Activated naive CD4-positive, alpha-beta T cell treated with anti-CD3 and anti-CD28 coated beads for 36 hours (primary cell): ENCODE measurements around the gene MRPS2. TPM values are rescaled to one million over a fixed set of nuclear protein-coding genes. Genes with fewer than 3 reads are reported as not detected.
A peak's percentile ranks its signal among the peaks of the same experiment; 100 is the strongest.

Experiments
- CTCF ChIA-PET: fragments of 350-600 bp; sonication (Branson Sonifier 250); formaldehyde crosslinking; loops from one replicate; lab custom pipeline; 2021; ENCODE audit warnings: antibody characterized with exemption; lab: Charles Lee
- DNase-seq: peaks from one replicate; pipeline ENCODE4 v3.0.0-alpha.2; 2020
- H3K27ac Mint-ChIP-seq: one replicate; pipeline ENCODE4 v1.8.0; 2021; ENCODE audit warnings: mild to moderate bottlenecking, mixed read lengths
- H3K27me3 Mint-ChIP-seq: one replicate; pipeline ENCODE4 v1.8.0; 2021; ENCODE audit warnings: low read depth, mixed read lengths
- H3K36me3 Mint-ChIP-seq: one replicate; pipeline ENCODE4 v1.8.0; 2021; ENCODE audit warnings: low read depth, mixed read lengths
- H3K4me1 Mint-ChIP-seq: one replicate; pipeline ENCODE4 v1.8.0; 2021; ENCODE audit warnings: low read depth, mixed read lengths
- H3K4me3 Mint-ChIP-seq: one replicate; pipeline ENCODE4 v1.8.0; 2021; ENCODE audit warnings: mild to moderate bottlenecking, moderate library complexity, mixed read lengths
- H3K9me3 Mint-ChIP-seq: one replicate; pipeline ENCODE4 v1.8.0; 2021; ENCODE audit warnings: mixed read lengths
- intact Hi-C: fragments of 100-400 bp; cut with micrococcal nuclease; formaldehyde crosslinking; loops from one replicate; pipeline ENCODE4 v1.15.1; 2023
- total RNA-seq, 2 experiments: library from RNA; stranded (reverse); gene quantifications; one replicate each; pipeline ENCODE4 v1.2.3, GENCODE V29; 2021

Gene MRPS2
- total RNA-seq, 2 experiments from 2014 or later, result 36.9 to 40.7 TPM

DNA sequence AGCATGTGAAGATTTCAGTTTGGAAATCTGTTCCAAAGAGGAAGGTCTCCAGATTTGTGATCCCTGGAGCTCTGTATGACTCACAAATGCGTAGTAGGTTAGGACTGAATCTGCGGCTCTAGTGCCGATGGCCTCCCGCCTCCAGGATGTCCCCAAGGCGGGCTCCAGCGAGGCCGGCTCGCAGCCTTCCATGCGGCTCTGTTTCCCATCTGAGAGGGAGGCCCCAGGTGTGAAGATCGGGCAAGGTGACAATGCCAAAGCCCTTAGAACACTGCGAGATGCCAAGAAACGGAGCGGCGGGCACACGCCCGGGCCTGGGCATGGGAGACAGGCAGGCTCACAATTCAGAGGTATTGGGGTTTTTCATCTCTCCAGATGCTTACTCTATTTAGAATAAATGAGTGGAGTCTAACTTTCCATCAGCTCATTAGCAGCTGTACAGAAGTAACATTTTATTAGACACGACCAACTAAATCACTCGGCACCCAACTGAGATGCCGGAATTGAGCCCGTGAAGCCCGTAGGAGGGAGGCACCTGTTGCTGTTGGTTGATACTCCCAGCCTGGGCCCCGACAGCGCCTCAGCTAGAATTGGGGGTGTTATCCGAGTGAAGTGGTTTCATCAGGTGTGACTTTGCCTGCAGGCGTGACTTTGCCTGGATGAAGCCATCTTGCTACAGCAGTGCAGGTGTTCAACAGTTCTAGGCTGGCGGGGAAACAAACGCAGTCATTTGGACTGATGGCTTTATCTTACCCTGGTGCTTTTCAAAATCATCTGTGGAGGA is 7.4 kb upstream of the MRPS2 start:
- no peak overlapping the region for H3K27ac Mint-ChIP-seq
- H3K4me3 Mint-ChIP-seq, result no peak overlapping the region
- intact Hi-C loops, result no loop called here
- no peaks in the 10 kb centered on the region for H3K36me3 Mint-ChIP-seq
- peaks cover 3% of the 10 kb centered on the region for H3K27me3 Mint-ChIP-seq
- H3K4me1 Mint-ChIP-seq, result no peaks in the 10 kb centered on the region
- H3K9me3 Mint-ChIP-seq, result no peaks in the 10 kb centered on the region
- DNase-seq, result no peak
- CTCF ChIA-PET, result interaction anchor here (0.6 to 1.8 kb wide), 2 partner anchors 12 to 180 kb away, joined by 4 read pairs; no protein-coding TSS in a partner anchor

GRCh38 chr9:135494791-135495559 is 5.5 kb upstream of the MRPS2 start:
- Mint-ChIP-seq H3K4me3 (no peak overlapping the region), H3K9me3 (no peaks in the 10 kb centered on the region), H3K36me3 (no peaks in the 10 kb centered on the region), H3K4me1 (peaks cover 5% of the 10 kb centered on the region), H3K27ac (no peak overlapping the region), H3K27me3 (peaks cover 5% of the 10 kb centered on the region)
- CTCF ChIA-PET, result interaction anchor here (0.6 to 1.8 kb wide), 2 partner anchors 10 to 1149 kb away, joined by 3 to 4 read pairs; no protein-coding TSS in a partner anchor
- intact Hi-C loops, result no loop called here
- no peak for DNase-seq

GRCh38 chr9:135498381-135499126 is 1.9 kb upstream of the MRPS2 start:
- H3K27me3 Mint-ChIP-seq, result peaks cover 3% of the 10 kb centered on the region

DNA sequence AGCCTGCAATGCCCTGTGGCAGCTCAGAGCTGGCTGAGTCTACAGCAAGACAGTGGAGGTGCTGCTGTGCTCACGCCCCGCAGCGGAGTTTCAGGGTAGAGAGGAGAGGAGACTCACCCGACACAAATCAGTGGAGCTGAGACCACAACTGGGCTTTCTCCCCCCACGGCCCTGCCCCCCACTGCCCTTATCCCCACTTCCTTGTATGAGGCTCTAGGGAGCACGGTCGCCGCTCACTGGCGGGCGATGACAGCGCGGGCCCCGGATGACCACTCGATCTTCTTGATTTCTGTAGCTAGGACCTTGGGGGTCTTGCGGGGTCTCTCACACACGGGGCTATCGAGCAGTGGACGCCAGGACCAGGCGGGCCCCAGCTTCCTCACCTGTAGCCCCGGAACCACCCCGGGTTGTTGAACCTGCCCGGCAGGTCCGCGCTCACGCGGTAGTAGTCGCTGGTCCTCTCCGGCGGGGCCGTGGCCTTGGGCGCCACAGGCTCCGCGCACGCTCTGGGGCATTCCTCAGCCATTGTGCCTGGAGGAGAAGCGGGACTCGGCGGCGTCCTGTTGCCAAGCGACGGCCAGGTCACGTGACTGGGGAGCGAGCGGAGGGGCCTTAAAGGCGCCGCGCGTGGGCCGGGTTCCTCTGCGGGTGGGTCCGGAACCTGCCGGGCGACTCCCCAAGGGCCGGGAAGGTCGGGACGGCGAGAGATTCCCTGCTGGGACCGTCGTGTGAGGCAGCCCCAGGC is 984 bp upstream of the MRPS2 start:
- Mint-ChIP-seq H3K36me3 (peaks cover 17% of the 10 kb centered on the region), H3K4me3 (peak overlapping the region; percentile 58), H3K4me1 (peaks cover 24% of the 10 kb centered on the region), H3K27me3 (peaks cover 3% of the 10 kb centered on the region), H3K9me3 (no peaks in the 10 kb centered on the region), H3K27ac (no peak overlapping the region)
- intact Hi-C loops, result loop anchor here (5.0 kb wide), 2 partner anchors 103 to 408 kb away; partner anchors contain the start of gene CAMSAP1
- CTCF ChIA-PET, result no interaction called here
- DNase-seq, result peak; percentile 86

More at GRCh38 chr9:135498381-135499126, 1.9 kb upstream of the MRPS2 start:
- Mint-ChIP-seq H3K36me3 (peaks cover 12% of the 10 kb centered on the region), H3K4me1 (peaks cover 20% of the 10 kb centered on the region), H3K9me3 (no peaks in the 10 kb centered on the region), H3K4me3 (no peak overlapping the region), H3K27ac (no peak overlapping the region)
- intact Hi-C loops, result no loop called here
- no peak for DNase-seq
- CTCF ChIA-PET, result interaction anchor here (0.6 kb wide), 1 partner anchor 13 kb away, joined by 3 read pairs; no protein-coding TSS in a partner anchor

GRCh38 chr9:135500071-135500524 is 384 bp upstream of the MRPS2 start:
- intact Hi-C loops, result loop anchor here (5.0 kb wide), 2 partner anchors 102 to 407 kb away; partner anchors contain the start of gene CAMSAP1
- Mint-ChIP-seq H3K9me3 (no peaks in the 10 kb centered on the region), H3K36me3 (peaks cover 21% of the 10 kb centered on the region), H3K27ac (no peak overlapping the region), H3K27me3 (peaks cover 3% of the 10 kb centered on the region), H3K4me3 (peak overlapping the region; percentile 93), H3K4me1 (peaks cover 26% of the 10 kb centered on the region)
- DNase-seq, result no peak
- CTCF ChIA-PET, result no interaction called here

- intact Hi-C loops, result loop anchor here (5.0 kb wide), 2 partner anchors 101 to 406 kb away; partner anchors contain the start of gene CAMSAP1
- CTCF ChIA-PET, result no interaction called here
- H3K4me3 Mint-ChIP-seq, result peak overlapping the region; percentile 93
- H3K4me1 Mint-ChIP-seq, result peaks cover 26% of the 10 kb centered on the region
- H3K27ac Mint-ChIP-seq, result peak overlapping the region; percentile 36
- H3K36me3 Mint-ChIP-seq, result peaks cover 25% of the 10 kb centered on the region
- peaks cover 3% of the 10 kb centered on the region for H3K27me3 Mint-ChIP-seq
- H3K9me3 Mint-ChIP-seq, result no peaks in the 10 kb centered on the region
- DNase-seq, result peak; percentile 45
These were observed 1.0 kb downstream of the MRPS2 start for GRCh38 chr9:135501261-135502167.

DNA sequence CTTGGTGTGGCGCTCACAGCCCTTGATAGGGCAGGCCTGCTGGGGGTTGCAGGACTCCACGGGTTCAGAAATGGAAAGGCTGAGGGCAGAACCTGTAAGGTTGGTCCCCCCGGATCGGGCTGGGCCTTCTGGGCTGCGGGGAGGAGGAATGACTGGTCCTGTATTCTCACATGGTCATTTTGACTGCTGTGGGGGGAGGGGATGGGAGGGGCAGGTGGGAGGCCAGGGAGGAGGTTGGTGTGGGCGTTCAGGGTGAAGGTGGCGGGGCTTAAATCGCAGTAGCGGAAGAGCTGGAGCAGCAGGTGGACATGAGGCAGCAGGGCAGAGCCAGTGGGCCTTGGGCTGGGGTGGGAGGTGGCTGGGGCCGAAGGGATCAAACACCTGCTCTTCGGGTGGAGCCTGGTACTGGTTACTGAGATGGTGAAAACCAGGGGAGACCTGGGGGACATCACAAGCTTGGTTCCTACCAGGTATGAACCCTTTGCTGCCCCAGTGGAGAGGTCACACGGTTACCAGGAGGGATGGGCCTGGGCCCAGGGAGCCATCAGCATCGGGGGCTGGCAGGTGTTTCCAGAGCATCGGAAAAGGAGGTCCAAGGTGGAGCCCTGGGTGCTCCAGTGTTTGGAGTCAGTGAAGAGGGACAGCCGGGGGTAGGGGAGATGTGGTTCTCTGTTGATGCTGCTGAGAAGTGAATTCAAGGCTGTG is 1.8 kb downstream of the MRPS2 start:
- Mint-ChIP-seq H3K36me3 (peaks cover 25% of the 10 kb centered on the region), H3K27ac (no peak overlapping the region), H3K4me3 (peak overlapping the region; percentile 93), H3K4me1 (peaks cover 26% of the 10 kb centered on the region), H3K9me3 (no peaks in the 10 kb centered on the region), H3K27me3 (peaks cover 3% of the 10 kb centered on the region)
- CTCF ChIA-PET, result no interaction called here
- intact Hi-C loops, result loop anchor here (5.0 kb wide), 2 partner anchors 100 to 405 kb away; partner anchors contain the start of gene CAMSAP1
- DNase-seq, result no peak

DNA sequence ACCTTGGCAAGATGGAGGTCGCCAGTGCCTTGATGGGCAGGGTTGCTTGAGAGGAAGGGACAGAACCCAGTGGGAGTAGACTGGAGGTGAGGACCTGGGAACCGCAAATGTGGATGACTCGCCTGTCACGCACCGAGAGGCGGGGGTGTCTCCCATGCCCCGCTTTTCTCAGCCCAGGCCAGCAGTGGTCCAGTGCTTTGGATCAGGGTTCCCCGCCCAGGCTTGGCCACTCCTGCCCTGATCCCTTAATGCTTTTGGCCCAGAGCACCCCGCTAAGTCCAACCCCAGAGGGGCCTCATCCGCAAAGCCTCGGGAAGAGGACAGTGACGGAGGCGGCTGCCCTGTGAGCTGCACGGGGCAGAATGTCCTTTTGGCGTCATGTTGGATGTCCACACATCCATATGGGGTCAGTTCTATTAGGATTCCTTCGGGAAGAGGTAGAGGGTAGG is 2.4 kb downstream of the MRPS2 start:
- CTCF ChIA-PET, result interaction anchor here (0.6 kb wide), 1 partner anchor 228 kb away, joined by 3 read pairs; no protein-coding TSS in a partner anchor
- intact Hi-C loops, result loop anchor here (5.0 kb wide), 2 partner anchors 99 to 404 kb away; partner anchors contain the start of gene CAMSAP1
- Mint-ChIP-seq H3K36me3 (peaks cover 25% of the 10 kb centered on the region), H3K27me3 (peaks cover 3% of the 10 kb centered on the region), H3K27ac (no peak overlapping the region), H3K9me3 (peaks cover under 1% of the 10 kb centered on the region), H3K4me3 (no peak overlapping the region), H3K4me1 (peaks cover 26% of the 10 kb centered on the region)
- no peak for DNase-seq

DNA sequence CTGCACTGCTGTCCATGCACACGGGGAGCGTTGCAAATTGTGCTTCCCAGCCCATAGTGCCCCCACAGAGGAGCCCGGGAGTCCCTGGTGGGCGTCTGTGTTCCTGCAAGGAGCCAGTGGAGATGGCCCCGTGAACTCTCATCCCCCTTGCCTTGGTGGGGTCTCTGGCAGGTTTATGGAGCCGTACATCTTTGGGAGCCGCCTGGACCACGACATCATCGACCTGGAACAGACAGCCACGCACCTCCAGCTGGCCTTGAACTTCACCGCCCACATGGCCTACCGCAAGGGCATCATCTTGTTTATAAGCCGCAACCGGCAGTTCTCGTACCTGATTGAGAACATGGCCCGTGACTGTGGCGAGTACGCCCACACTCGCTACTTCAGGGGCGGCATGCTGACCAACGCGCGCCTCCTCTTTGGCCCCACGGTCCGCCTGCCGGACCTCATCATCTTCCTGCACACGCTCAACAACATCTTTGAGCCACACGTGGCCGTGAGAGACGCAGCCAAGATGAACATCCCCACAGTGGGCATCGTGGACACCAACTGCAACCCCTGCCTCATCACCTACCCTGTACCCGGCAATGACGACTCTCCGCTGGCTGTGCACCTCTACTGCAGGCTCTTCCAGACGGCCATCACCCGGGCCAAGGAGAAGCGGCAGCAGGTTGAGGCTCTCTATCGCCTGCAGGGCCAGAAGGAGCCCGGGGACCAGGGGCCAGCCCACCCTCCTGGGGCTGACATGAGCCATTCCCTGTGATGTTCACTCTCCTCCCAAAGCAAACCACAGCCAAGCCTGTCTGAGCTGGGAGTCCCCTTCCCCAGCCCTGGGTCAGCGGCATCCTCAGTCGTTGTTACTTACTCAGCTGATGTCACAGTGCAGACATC is 3.1 kb downstream of the MRPS2 start:
- peaks cover 26% of the 10 kb centered on the region for H3K4me1 Mint-ChIP-seq
- no peak for DNase-seq
- H3K36me3 Mint-ChIP-seq, result peaks cover 25% of the 10 kb centered on the region
- H3K4me3 Mint-ChIP-seq, result peak overlapping the region; percentile 13
- H3K9me3 Mint-ChIP-seq, result peaks cover 6% of the 10 kb centered on the region
- CTCF ChIA-PET, result interaction anchor here (0.6 to 1.2 kb wide), 2 partner anchors 20 to 229 kb away, joined by 3 read pairs; no protein-coding TSS in a partner anchor
- intact Hi-C loops, result loop anchor here (5.0 kb wide), 2 partner anchors 99 to 404 kb away; partner anchors contain the start of gene CAMSAP1
- no peaks in the 10 kb centered on the region for H3K27me3 Mint-ChIP-seq
- H3K27ac Mint-ChIP-seq, result no peak overlapping the region
